WTC11 (cell line): Measurements from ENCODE around the gene ABHD1. TPM values are rescaled to one million over a fixed set of nuclear protein-coding genes. Genes with fewer than 3 reads are reported as not detected.
A peak's percentile ranks its signal among the peaks of the same experiment; 100 is the strongest.

Source experiments
- ATAC-seq: fragments of 200-7000 bp; cut with Tn5 transposase; 2 replicates; pipeline ENCODE4 v1.10.0; 2021; ENCODE audit warnings: mild to moderate bottlenecking, moderate library complexity
- CTCF ChIA-PET: fragments of 300-600 bp; sonication (Branson Sonifier 250); formaldehyde crosslinking; loops from one replicate; lab custom pipeline; 2021; ENCODE audit warnings: antibody characterized with exemption; lab: Charles Lee
- POLR2A ChIA-PET: fragments of 350-600 bp; sonication (Branson Sonifier 250); formaldehyde crosslinking; loops from one replicate; lab custom pipeline; 2021; ENCODE audit warnings: antibody characterized with exemption; lab: Charles Lee
- DNase-seq: peaks from one replicate; pipeline ENCODE4 v3.0.0; 2021; ENCODE audit warnings: low spot score
- H3K27ac Mint-ChIP-seq: 2 replicates; pipeline ENCODE4 v1.8.0; 2021; ENCODE audit warnings: mixed read lengths
- H3K27me3 Mint-ChIP-seq: 2 replicates; pipeline ENCODE4 v1.8.0; 2021; ENCODE audit warnings: low read depth, mild to moderate bottlenecking, moderate library complexity, mixed read lengths
- H3K36me3 Mint-ChIP-seq: 2 replicates; pipeline ENCODE4 v1.8.0; 2021; ENCODE audit warnings: mixed read lengths
- H3K4me1 Mint-ChIP-seq: 2 replicates; pipeline ENCODE4 v1.8.0; 2022; ENCODE audit warnings: mixed read lengths
- H3K4me3 Mint-ChIP-seq: 2 replicates; pipeline ENCODE4 v1.8.0; 2021; ENCODE audit warnings: mild to moderate bottlenecking, moderate library complexity, mixed read lengths
- H3K9me3 Mint-ChIP-seq: 2 replicates; pipeline ENCODE4 v1.8.0; 2021; ENCODE audit warnings: mixed read lengths
- AR ChIP-seq: fragments of 250-450 bp; sonication (Bioruptor Pico); IDR thresholded peaks from 2 replicates; pipeline ENCODE4 v1.9.0; 2021; ENCODE audit warnings: mild to moderate bottlenecking
- E2F4 ChIP-seq: sonication (generic); formaldehyde crosslinking; IDR thresholded peaks from 2 replicates; pipeline ENCODE4 v1.8.1; 2022; ENCODE audit warnings: low read depth, mild to moderate bottlenecking, moderate library complexity, missing genetic modification reagents, borderline replicate concordance
- GRHL2 ChIP-seq: fragments of 250-450 bp; sonication (Bioruptor Pico); IDR thresholded peaks from 2 replicates; pipeline ENCODE4 v1.8.0; 2022; ENCODE audit warnings: mild to moderate bottlenecking, moderate library complexity; ENCODE audit not compliant: insufficient replicate concordance, severe bottlenecking
- HMGXB4 ChIP-seq: sonication (generic); formaldehyde crosslinking; IDR thresholded peaks from 2 replicates; pipeline ENCODE4 v1.8.1; 2023; ENCODE audit warnings: mild to moderate bottlenecking, moderate library complexity, missing genetic modification reagents
- KAT7 ChIP-seq: sonication (generic); formaldehyde crosslinking; IDR thresholded peaks from 2 replicates; pipeline ENCODE4 v1.8.1; 2023; ENCODE audit warnings: missing genetic modification reagents, mild to moderate bottlenecking, borderline replicate concordance
- MLX ChIP-seq: sonication (generic); formaldehyde crosslinking; IDR thresholded peaks from 2 replicates; pipeline ENCODE4 v1.8.1; 2023; ENCODE audit warnings: mild to moderate bottlenecking, missing genetic modification reagents, moderate library complexity
- MXD4 ChIP-seq: fragments of 250-450 bp; sonication (Bioruptor Pico); IDR thresholded peaks from 2 replicates; pipeline ENCODE4 v1.8.0; 2021; ENCODE audit warnings: mild to moderate bottlenecking, moderate library complexity, borderline replicate concordance
- NR2C2 ChIP-seq: sonication (generic); formaldehyde crosslinking; IDR thresholded peaks from 2 replicates; pipeline ENCODE4 v1.8.0; 2022; ENCODE audit warnings: mild to moderate bottlenecking, missing genetic modification reagents
- NR3C1 ChIP-seq: sonication (generic); formaldehyde crosslinking; conservative IDR thresholded peaks from 2 replicates; pipeline ENCODE4 v1.8.1; 2023; ENCODE audit warnings: low read depth, mild to moderate bottlenecking, missing genetic modification reagents
- PREB ChIP-seq: sonication (generic); formaldehyde crosslinking; IDR thresholded peaks from 2 replicates; pipeline ENCODE4 v1.8.1; 2022; ENCODE audit warnings: mild to moderate bottlenecking, missing genetic modification reagents, moderate library complexity, borderline replicate concordance
- RORB ChIP-seq: fragments of 250-450 bp; sonication (Bioruptor Pico); IDR thresholded peaks from 2 replicates; pipeline ENCODE4 v1.9.0; 2021; ENCODE audit warnings: mild to moderate bottlenecking
- STAT6 ChIP-seq: sonication (generic); formaldehyde crosslinking; conservative IDR thresholded peaks from 2 replicates; pipeline ENCODE4 v1.8.1; 2023; ENCODE audit warnings: mild to moderate bottlenecking, low read depth, missing genetic modification reagents, moderate library complexity
- TCF7 ChIP-seq: sonication (generic); formaldehyde crosslinking; IDR thresholded peaks from 2 replicates; pipeline ENCODE4 v1.8.0; 2022; ENCODE audit warnings: mild to moderate bottlenecking, low read depth, missing genetic modification reagents, moderate library complexity
- ZNF121 ChIP-seq: sonication (generic); formaldehyde crosslinking; IDR thresholded peaks from 2 replicates; pipeline ENCODE4 v1.8.0; 2023; ENCODE audit warnings: missing genetic modification reagents
- ZNF263 ChIP-seq: sonication (generic); formaldehyde crosslinking; IDR thresholded peaks from 2 replicates; pipeline ENCODE4 v1.8.1; 2022; ENCODE audit warnings: low read depth, mild to moderate bottlenecking, moderate library complexity, missing genetic modification reagents
- total RNA-seq: library from RNA; stranded (reverse); gene quantifications from 3 replicates; pipeline ENCODE4 v1.2.3, GENCODE V29; 2021

Gene ABHD1
- total RNA-seq, 1 experiment from 2014 or later = 0.31 TPM

GRCh38 chr2:27150639-27151230, 27.1 kb downstream of the ABHD1 start (continued):
- TF ChIP-seq AR (CRISPR knock-in tag) (no peak), HMGXB4 (CRISPR knock-in tag) (no peak)
- TF ChIP-seq, all 79 proteins: peak for 0

- ATAC-seq (peak; percentile 86), DNase-seq (peak; percentile 29)
- no peak overlapping the region for H3K4me3 Mint-ChIP-seq
- no peaks in the 10 kb centered on the region for H3K9me3 Mint-ChIP-seq
- H3K27ac Mint-ChIP-seq = no peak overlapping the region
- ChIA-PET POLR2A (interaction anchor here (0.6 kb wide), 1 partner anchor 71 kb away, joined by 5 read pairs; no protein-coding TSS in a partner anchor), CTCF (interaction anchor here (0.6 to 3.2 kb wide), 8 partner anchors 11 to 140 kb away, joined by 3 to 22 read pairs (median 8); partner anchors contain the start of gene PREB)
- TF ChIP-seq GRHL2 (CRISPR knock-in tag) (no peak), NR3C1 (CRISPR knock-in tag) (no peak), MXD4 (CRISPR knock-in tag) (no peak), PREB (CRISPR knock-in tag) (no peak), MLX (CRISPR knock-in tag) (no peak), TCF7 (CRISPR knock-in tag) (no peak), ZNF121 (CRISPR knock-in tag) (no peak), NR2C2 (CRISPR knock-in tag) (no peak), KAT7 (no peak), STAT6 (no peak), ZNF263 (CRISPR knock-in tag) (no peak), RORB (CRISPR knock-in tag) (no peak), E2F4 (CRISPR knock-in tag) (no peak)
- no peaks in the 10 kb centered on the region for H3K36me3 Mint-ChIP-seq
- no peaks in the 10 kb centered on the region for H3K27me3 Mint-ChIP-seq
- H3K4me1 Mint-ChIP-seq = no peaks in the 10 kb centered on the region
Observed at GRCh38 chr2:27152102-27152795, 28.6 kb downstream of the ABHD1 start.
